ENCODE measurements around the gene MCU. TPM values are rescaled to one million over a fixed set of nuclear protein-coding genes. Genes with fewer than 3 reads are reported as not detected.

The MCU gene
- total RNA-seq, 1 experiment from 2014 or later, result 26.8 TPM

DNA sequence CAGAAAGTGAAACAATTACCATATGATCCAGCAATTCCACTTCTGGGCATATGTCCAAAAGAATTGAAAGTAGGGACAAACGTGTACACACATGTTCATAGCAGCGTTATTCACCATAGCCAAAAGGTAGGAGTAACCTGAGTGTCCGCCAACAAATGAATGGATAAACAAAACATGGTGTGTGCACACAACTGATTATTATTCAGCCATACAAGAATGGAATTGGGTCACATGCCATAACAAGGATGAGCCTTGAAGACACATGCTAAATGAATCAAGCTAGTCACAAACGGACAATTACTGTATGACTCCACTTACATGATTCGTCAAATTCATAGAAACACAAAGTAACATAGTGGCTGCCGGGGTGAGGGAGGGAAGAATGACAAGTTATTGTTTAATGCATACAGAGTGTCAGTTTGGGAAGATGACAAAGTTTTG, 197.5 kb downstream of the MCU start:
- ATAC-seq (no peak), DNase-seq (ENCODE audit: low read depth, low spot score) (no peak)
- Histone ChIP-seq H3K79me2 (ENCODE audit: insufficient read depth, low read length) (no peaks in the 10 kb centered on the region), H3K9ac (ENCODE audit: low read length) (no peak overlapping the region), H3K27ac (ENCODE audit: low read depth, low read length) (no peak overlapping the region), H3K36me3 (ENCODE audit: control insufficient read depth in 1 of 2, insufficient read depth in 2 of 2, low read length in 2 of 2) (0 out of 4 replicates have a peak, but pooled peaks cover 0 to 2% of the 10 kb centered on the region in 2 experiments), H3K27me3 (ENCODE audit: insufficient read depth, low read length) (no peaks in the 10 kb centered on the region), H3K4me2 (ENCODE audit: low read length) (no peak overlapping the region), H3K4me1 (ENCODE audit: control insufficient read depth in 1 of 2, insufficient read depth in 2 of 2, low read length in 2 of 2) (no peaks in the 10 kb centered on the region), H2AFZ (ENCODE audit: low read depth, low read length, poor library complexity, severe bottlenecking) (no peak overlapping the region), H3K9me2 (ENCODE audit: insufficient read depth) (no peaks in the 10 kb centered on the region), H3K4me3 (replicated peaks in 1 of 2; ENCODE audit: low read depth in 1 of 2, low read length in 2 of 2) (no peak overlapping the region), H4K20me1 (ENCODE audit: insufficient read depth) (no peaks in the 10 kb centered on the region), H3K9me3 (ENCODE audit: control insufficient read depth in 1 of 2, insufficient read depth in 1 of 2, low read depth in 1 of 2, low read length in 2 of 2) (no peaks in the 10 kb centered on the region)
- TF ChIP-seq, protein P1, sequence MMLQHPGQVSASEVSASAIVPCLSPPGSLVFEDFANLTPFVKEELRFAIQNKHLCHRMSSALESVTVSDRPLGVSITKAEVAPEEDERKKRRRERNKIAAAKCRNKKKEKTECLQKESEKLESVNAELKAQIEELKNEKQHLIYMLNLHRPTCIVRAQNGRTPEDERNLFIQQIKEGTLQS (IDR thresholded peaks at IDR 0.05), result no peak
- RAD21 ChIA-PET (ENCODE audit: low non-redundant PET in 1 of 2, low total read pairs in 2 of 2, uncharacterized antibody in 2 of 2, unreplicated experiment in 2 of 2), result no interaction called here
- no TSS peak for BruUV-seq (replicated peaks)
- intact Hi-C loops (cut with micrococcal nuclease), result no loop called here
- CTCF ChIA-PET, result interaction anchor here (0.9 kb wide), 1 partner anchor 172 kb away, joined by 3 read pairs; no protein-coding TSS in a partner anchor
- POLR2A ChIA-PET, result no interaction called here

DNA sequence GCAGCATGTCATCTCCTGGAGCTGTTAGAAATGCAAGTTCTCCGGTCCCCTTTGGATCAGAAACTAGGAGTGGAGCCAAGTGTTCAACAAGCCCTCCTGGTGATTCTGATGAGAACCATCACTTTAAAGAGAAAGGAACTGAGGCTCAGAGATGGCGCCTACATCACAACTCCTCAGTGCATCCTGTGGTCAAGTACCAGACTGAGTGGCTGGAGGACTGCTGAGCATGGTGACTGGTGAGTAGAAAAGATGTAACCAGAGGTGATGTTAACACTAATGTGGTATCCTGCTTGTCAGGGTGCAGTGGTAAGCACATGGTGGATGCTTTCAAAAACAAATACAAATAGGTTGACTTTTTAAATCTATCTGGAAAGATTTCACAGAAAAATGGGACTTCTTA, 198.1 kb downstream of the MCU start:
- no peaks in the 10 kb centered on the region for H3K4me1 ChIP-seq (ENCODE audit: control insufficient read depth in 1 of 2, insufficient read depth in 2 of 2, low read length in 2 of 2)
- H3K36me3 ChIP-seq (ENCODE audit: control insufficient read depth in 1 of 2, insufficient read depth in 2 of 2, low read length in 2 of 2), result 0 out of 4 replicates have a peak, but pooled peaks cover 0 to 2% of the 10 kb centered on the region in 2 experiments
- no peak overlapping the region for H3K9ac ChIP-seq (ENCODE audit: low read length)
- POLR2A ChIA-PET, result no interaction called here
- RAD21 ChIA-PET (ENCODE audit: low non-redundant PET in 1 of 2, low total read pairs in 2 of 2, uncharacterized antibody in 2 of 2, unreplicated experiment in 2 of 2), result no interaction called here
- H2AFZ ChIP-seq (ENCODE audit: low read depth, low read length, poor library complexity, severe bottlenecking), result no peak overlapping the region
- CTCF ChIA-PET, result interaction anchor here (0.9 kb wide), 1 partner anchor 171 kb away, joined by 3 read pairs; no protein-coding TSS in a partner anchor
- no peaks in the 10 kb centered on the region for H3K79me2 ChIP-seq (ENCODE audit: insufficient read depth, low read length)
- H3K4me2 ChIP-seq (ENCODE audit: low read length), result no peak overlapping the region
- no TSS peak for BruUV-seq (replicated peaks)
- no peak for ATAC-seq
- intact Hi-C loops (cut with micrococcal nuclease), result no loop called here
- no peaks in the 10 kb centered on the region for H3K27me3 ChIP-seq (ENCODE audit: insufficient read depth, low read length)
- no peak overlapping the region for H3K4me3 ChIP-seq (replicated peaks in 1 of 2; ENCODE audit: low read depth in 1 of 2, low read length in 2 of 2)
- DNase-seq (ENCODE audit: low read depth, low spot score), result no peak
- H3K9me2 ChIP-seq (ENCODE audit: insufficient read depth), result no peaks in the 10 kb centered on the region
- H3K27ac ChIP-seq (ENCODE audit: low read depth, low read length), result no peak overlapping the region
- no peaks in the 10 kb centered on the region for H3K9me3 ChIP-seq (ENCODE audit: control insufficient read depth in 1 of 2, insufficient read depth in 1 of 2, low read depth in 1 of 2, low read length in 2 of 2)
- no peak for TF ChIP-seq SIN3A (IDR thresholded peaks at IDR 0.05; ENCODE audit: low read depth)
- TF ChIP-seq, protein P2, sequence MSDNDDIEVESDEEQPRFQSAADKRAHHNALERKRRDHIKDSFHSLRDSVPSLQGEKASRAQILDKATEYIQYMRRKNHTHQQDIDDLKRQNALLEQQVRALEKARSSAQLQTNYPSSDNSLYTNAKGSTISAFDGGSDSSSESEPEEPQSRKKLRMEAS (IDR thresholded peaks at IDR 0.05), result no peak
- TF ChIP-seq EZH2 (IDR thresholded peaks at IDR 0.05), result no peak
- no peak for TF ChIP-seq EZH2phosphoT487 (IDR thresholded peaks at IDR 0.05; ENCODE audit: borderline replicate concordance)
- no peak for TF ChIP-seq ZNF274 (IDR thresholded peaks at IDR 0.05; ENCODE audit: low read depth, low read length)
- no peak for TF ChIP-seq POLR2A (IDR thresholded peaks at IDR 0.05; ENCODE audit: borderline replicate concordance, extremely low read depth, insufficient read depth, insufficient read length)
- TF ChIP-seq, protein P3, sequence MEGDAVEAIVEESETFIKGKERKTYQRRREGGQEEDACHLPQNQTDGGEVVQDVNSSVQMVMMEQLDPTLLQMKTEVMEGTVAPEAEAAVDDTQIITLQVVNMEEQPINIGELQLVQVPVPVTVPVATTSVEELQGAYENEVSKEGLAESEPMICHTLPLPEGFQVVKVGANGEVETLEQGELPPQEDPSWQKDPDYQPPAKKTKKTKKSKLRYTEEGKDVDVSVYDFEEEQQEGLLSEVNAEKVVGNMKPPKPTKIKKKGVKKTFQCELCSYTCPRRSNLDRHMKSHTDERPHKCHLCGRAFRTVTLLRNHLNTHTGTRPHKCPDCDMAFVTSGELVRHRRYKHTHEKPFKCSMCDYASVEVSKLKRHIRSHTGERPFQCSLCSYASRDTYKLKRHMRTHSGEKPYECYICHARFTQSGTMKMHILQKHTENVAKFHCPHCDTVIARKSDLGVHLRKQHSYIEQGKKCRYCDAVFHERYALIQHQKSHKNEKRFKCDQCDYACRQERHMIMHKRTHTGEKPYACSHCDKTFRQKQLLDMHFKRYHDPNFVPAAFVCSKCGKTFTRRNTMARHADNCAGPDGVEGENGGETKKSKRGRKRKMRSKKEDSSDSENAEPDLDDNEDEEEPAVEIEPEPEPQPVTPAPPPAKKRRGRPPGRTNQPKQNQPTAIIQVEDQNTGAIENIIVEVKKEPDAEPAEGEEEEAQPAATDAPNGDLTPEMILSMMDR (IDR thresholded peaks at IDR 0.05 in 2 of 3, conservative IDR thresholded peaks at IDR 0.05 in 1 of 3; ENCODE audit: borderline replicate concordance in 1 of 3, insufficient read depth in 1 of 3, low read depth in 2 of 3, low read length in 2 of 3), result no peak
- no peak for TF ChIP-seq SP1 (IDR thresholded peaks at IDR 0.05; ENCODE audit: low read depth)
- no peak for TF ChIP-seq ELF1 (IDR thresholded peaks at IDR 0.05; ENCODE audit: borderline replicate concordance, low read depth)
- no peak for TF ChIP-seq SRF (IDR thresholded peaks at IDR 0.05; ENCODE audit: low read depth)
- TF ChIP-seq CBX3 (IDR thresholded peaks at IDR 0.05; ENCODE audit: low read depth), result no peak
- TF ChIP-seq, protein P4, sequence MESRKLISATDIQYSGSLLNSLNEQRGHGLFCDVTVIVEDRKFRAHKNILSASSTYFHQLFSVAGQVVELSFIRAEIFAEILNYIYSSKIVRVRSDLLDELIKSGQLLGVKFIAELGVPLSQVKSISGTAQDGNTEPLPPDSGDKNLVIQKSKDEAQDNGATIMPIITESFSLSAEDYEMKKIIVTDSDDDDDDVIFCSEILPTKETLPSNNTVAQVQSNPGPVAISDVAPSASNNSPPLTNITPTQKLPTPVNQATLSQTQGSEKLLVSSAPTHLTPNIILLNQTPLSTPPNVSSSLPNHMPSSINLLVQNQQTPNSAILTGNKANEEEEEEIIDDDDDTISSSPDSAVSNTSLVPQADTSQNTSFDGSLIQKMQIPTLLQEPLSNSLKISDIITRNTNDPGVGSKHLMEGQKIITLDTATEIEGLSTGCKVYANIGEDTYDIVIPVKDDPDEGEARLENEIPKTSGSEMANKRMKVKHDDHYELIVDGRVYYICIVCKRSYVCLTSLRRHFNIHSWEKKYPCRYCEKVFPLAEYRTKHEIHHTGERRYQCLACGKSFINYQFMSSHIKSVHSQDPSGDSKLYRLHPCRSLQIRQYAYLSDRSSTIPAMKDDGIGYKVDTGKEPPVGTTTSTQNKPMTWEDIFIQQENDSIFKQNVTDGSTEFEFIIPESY (IDR thresholded peaks at IDR 0.05; ENCODE audit: extremely low read depth, insufficient replicate concordance, low read length), result no peak
- TF ChIP-seq RAD21 (IDR thresholded peaks at IDR 0.05; ENCODE audit: low read depth), result no peak
- TF ChIP-seq EGR1 (IDR thresholded peaks at IDR 0.05; ENCODE audit: low read depth), result no peak
- no peaks in the 10 kb centered on the region for H4K20me1 ChIP-seq (ENCODE audit: insufficient read depth)

Measured in HCT116 (cell line).